AG04449 (cell line): ENCODE results near the gene GHRHR.

Experiments used
- CTCF ChIA-PET: fragments of 350-600 bp; formaldehyde crosslinking; extraction: SDS; loops from one replicate; lab custom pipeline; 2021; ENCODE audit warnings: antibody characterized with exemption; lab: Yijun Ruan, JAX
- POLR2A ChIA-PET: fragments of 400-600, 350-600 bp; formaldehyde crosslinking; extraction: SDS; loops from one replicate; lab custom pipeline; 2020; ENCODE audit warnings: antibody characterized with exemption, inconsistent platforms; lab: Yijun Ruan, JAX
- DNase-seq: peaks from one replicate; pipeline ENCODE4 v3.0.0-alpha.2; 2010; ENCODE audit warnings: low read depth, low spot score
- H3K4me3 ChIP-seq: 2 replicates; pipeline ENCODE4 v1.5.1; 2011; ENCODE audit warnings: low read depth, mild to moderate bottlenecking, control low read depth, low read length
- TF ChIP-seq, protein P1 (sequence below): IDR thresholded peaks from one replicate; pipeline ENCODE4 v1.5.1; 2011; ENCODE audit warnings: mild to moderate bottlenecking, moderate library complexity, low read length, control low read depth, inconsistent platforms; ENCODE audit not compliant: insufficient read depth; ENCODE audit errors: missing control alignments

Gene GHRHR

DNA sequence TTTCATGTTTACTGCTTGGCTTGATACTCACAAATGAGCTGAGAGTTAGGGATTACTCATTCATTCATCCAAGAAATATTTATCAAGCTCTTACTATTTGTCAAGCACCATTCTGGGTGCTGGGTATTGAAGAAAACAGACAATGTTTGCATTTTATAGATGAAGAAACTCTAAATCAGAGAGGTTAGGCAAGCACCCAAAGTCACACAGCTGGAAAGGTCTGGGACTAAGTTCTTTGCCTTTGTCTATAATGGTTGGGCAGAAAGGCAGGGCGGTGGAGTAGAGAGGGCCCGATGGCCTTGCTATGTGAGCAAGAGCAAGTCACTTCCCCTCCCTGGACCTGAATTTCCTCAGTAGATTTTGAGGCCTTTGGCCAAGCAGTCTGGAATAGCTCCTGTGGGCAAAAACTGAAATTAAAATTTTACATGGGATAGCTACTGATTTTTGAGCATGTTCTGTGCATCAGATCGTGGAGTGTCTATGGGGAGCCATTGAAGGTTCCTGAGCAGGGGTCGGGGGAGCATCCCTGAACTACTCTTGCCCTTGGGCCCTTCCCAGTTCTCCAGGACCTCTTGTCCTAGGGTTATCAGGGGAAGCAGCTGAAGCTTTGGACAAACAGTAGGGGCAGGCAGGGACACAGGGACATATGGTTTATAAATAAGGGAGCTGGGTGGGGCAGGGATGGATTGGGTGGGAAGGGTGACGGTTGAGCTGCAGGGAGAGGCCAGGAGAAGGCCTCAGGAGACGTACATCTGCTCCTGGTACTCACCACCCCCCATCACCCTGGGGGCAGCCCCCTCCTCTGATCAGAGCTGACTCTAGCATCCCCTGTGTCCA is 28.8 kb upstream of the GHRHR start:
- H3K4me3 ChIP-seq: no peak overlapping the region
- POLR2A ChIA-PET: no interaction called here
- CTCF ChIA-PET: interaction anchor here (0.6 to 7.6 kb wide), 9 partner anchors 9 to 188 kb away, joined by 3 to 77 read pairs (median 6); no protein-coding TSS in a partner anchor
- TF ChIP-seq, protein P1, sequence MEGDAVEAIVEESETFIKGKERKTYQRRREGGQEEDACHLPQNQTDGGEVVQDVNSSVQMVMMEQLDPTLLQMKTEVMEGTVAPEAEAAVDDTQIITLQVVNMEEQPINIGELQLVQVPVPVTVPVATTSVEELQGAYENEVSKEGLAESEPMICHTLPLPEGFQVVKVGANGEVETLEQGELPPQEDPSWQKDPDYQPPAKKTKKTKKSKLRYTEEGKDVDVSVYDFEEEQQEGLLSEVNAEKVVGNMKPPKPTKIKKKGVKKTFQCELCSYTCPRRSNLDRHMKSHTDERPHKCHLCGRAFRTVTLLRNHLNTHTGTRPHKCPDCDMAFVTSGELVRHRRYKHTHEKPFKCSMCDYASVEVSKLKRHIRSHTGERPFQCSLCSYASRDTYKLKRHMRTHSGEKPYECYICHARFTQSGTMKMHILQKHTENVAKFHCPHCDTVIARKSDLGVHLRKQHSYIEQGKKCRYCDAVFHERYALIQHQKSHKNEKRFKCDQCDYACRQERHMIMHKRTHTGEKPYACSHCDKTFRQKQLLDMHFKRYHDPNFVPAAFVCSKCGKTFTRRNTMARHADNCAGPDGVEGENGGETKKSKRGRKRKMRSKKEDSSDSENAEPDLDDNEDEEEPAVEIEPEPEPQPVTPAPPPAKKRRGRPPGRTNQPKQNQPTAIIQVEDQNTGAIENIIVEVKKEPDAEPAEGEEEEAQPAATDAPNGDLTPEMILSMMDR: no peak
- no peak for DNase-seq

DNA sequence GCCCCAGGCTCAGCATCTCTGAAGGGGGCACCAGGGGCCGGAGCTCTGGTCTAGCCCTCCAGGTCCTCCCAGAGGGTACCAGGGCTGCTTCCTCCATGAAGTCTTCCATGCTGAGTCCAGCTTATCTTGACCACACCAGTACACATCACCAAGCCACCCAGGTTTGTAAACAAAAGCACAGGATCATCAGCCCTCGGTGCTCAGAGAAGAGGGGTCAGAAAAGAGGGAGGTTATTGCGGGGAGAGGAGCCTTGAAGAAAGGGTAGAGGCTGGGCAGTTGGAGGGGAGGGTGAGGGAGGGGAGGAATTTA is 28.2 kb upstream of the GHRHR start:
- ChIA-PET CTCF (interaction anchor here (0.8 to 7.6 kb wide), 7 partner anchors 8 to 187 kb away, joined by 3 to 77 read pairs (median 8); no protein-coding TSS in a partner anchor), POLR2A (no interaction called here)
- H3K4me3 ChIP-seq: no peak overlapping the region
- TF ChIP-seq, protein P1: no peak
- DNase-seq: no peak

DNA sequence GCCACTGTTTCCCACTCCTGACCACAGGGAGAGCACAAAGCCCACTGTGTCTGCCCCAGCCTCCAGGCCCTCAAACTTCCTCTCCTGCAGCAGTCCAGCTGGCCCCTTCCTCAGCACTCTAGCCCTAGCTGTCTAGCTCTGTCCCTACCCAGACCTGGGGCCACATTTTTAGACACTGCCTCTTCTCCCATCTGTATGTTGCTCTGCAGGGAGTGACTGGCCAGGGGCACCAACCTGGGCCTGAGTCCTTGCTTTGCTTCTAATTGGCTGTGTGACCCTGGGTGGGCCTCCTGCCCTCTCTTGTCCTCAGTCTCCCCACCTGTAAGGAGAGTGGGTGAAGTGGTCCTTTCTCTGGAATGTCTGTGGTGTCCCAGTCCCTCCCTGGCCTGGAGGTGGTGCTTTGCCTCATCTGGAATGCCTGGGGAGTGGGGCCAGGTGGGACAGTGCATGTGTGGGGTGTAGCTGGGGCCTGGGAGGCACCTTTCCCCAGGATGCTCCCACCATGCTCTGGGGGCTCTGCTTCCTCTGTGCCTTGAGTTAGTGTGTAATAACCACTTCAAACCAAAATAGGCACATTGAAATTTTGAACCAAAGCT is 27.0 kb upstream of the GHRHR start:
- ChIA-PET POLR2A (no interaction called here), CTCF (interaction anchor here (2.7 to 7.6 kb wide), 3 partner anchors 16 to 186 kb away, joined by 14 to 77 read pairs (median 49); no protein-coding TSS in a partner anchor)
- no peak for DNase-seq
- H3K4me3 ChIP-seq: no peak overlapping the region
- TF ChIP-seq, protein P1: no peak

DNA sequence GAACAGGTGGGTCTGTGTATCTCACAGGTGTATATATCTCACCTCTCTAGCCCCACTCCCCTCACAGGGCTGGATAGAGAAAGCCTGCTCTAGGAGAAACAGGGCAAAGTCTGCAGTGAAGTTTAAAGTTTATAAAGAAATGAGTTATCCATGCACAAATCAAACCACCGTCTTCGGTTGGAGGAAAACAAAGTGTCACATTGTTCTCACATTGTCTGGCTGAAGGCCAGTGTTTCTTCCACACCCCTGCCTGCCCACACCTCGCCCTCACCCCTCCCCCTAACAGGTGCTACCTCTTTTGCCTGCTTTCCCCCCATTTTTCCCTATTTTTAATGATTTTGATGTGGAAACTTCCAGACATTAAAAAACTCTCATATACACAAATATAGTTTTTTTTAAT is 26.3 kb upstream of the GHRHR start:
- H3K4me3 ChIP-seq: no peak overlapping the region
- TF ChIP-seq, protein P1: no peak
- ChIA-PET POLR2A (no interaction called here), CTCF (interaction anchor here (1.6 to 7.6 kb wide), 9 partner anchors 14 to 800 kb away, joined by 4 to 77 read pairs (median 9); no protein-coding TSS in a partner anchor)
- no peak for DNase-seq

DNA sequence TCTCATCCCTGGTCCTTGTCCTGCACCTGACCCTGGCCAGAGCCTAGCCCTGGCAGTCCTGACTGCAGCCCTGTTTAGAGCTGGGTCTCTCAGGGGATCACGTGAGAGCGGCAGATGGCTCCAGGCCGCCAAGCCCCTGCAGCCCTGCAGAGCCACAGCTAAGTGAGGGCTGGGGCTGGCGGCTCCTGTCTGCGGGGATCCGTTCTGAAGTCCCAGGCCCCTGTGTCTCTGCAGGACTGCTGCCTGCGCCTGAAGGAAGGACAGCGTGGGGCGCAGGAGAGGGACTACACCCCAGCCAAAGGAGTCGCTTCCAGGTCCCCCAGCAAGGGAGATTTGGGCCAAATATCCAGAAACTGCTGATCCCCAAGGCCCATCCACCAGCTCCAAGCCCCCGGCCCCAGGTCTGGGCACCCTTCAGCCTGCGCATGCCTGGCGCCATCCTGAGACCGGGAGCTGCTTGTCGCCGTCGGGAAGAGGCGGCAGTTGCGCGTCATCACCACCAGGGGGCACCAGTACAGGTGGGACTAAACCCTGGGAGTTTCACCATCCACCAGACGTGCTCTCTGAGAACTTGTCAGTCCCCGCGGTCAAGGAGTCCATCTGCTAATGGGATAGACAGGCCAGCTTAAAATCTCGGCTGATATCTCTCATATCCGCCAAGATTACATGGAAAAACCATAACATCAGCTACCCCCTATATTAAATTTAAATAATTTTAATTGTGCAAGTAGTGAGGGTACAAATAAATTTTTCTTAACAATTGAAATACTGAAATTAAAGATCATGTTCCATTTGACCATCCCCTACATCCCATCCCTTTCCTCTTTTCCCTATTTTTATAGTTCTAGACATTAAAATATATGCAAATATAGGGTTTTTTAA is 25.1 kb upstream of the GHRHR start:
- TF ChIP-seq, protein P1: peak; percentile 97
- ChIA-PET CTCF (interaction anchor here (0.7 to 7.6 kb wide), 56 partner anchors 8 to 799 kb away, joined by 3 to 77 read pairs (median 6); partner anchors contain the start of genes AQP1 and GHRHR), POLR2A (no interaction called here)
- DNase-seq: no peak
- H3K4me3 ChIP-seq: no peak overlapping the region
